PC-3 (cell line): ENCODE results near the gene GRIA1. TPM values are rescaled to one million over a fixed set of nuclear protein-coding genes. Genes with fewer than 3 reads are reported as not detected.

Experiments used
- ATAC-seq: fragments of 200-7000 bp; cut with Tn5 transposase; 2 replicates; pipeline ENCODE4 v1.9.1; 2020; ENCODE audit warnings: mild to moderate bottlenecking, moderate library complexity
- BruUV-seq: library from RNA; stranded (reverse); fragments of 400-500 nt; replicated peaks from 2 replicates; lab custom pipeline; 2021; lab: Mats Ljungman, UMichigan
- CTCF ChIA-PET: fragments of 300-600 bp; sonication (Branson Sonifier 250); formaldehyde crosslinking; loops from one replicate; lab custom pipeline; 2022; ENCODE audit warnings: antibody characterized with exemption; lab: Charles Lee
- POLR2A ChIA-PET: fragments of 300-600 bp; sonication (Branson Sonifier 250); formaldehyde crosslinking; loops from one replicate; lab custom pipeline; 2022; ENCODE audit warnings: antibody characterized with exemption; ENCODE audit not compliant: unreplicated experiment; lab: Charles Lee
- DNase-seq: peaks from one replicate; pipeline ENCODE4 v3.0.0-alpha.2; 2015
- H2AFZ ChIP-seq: fragments of 300-600 bp; sonication (generic); 2 replicates; pipeline ENCODE4 v1.6.0; 2016; ENCODE audit warnings: antibody characterized with exemption, low read length
- H3F3A ChIP-seq: fragments of 300-600 bp; sonication (generic); one replicate; pipeline ENCODE4 v1.6.0; 2017; ENCODE audit warnings: antibody characterized with exemption, low read length, control low read depth, mild to moderate bottlenecking; ENCODE audit not compliant: unreplicated experiment
- H3K27ac ChIP-seq: fragments of 300-600 bp; sonication (generic); 2 replicates; pipeline ENCODE4 v1.5.1; 2016; ENCODE audit warnings: mild to moderate bottlenecking, low read length
- H3K27me3 ChIP-seq: fragments of 300-600 bp; sonication (generic); 2 replicates; pipeline ENCODE4 v1.6.1; 2016; ENCODE audit warnings: low read length, mixed read lengths
- H3K36me3 ChIP-seq: fragments of 300-600 bp; sonication (generic); 2 replicates; pipeline ENCODE4 v1.6.1; 2016; ENCODE audit warnings: low read depth, mixed run types, low read length, mixed read lengths
- H3K4me1 ChIP-seq: fragments of 300-600 bp; sonication (generic); 2 replicates; pipeline ENCODE4 v1.5.1; 2016; ENCODE audit warnings: low read length; ENCODE audit not compliant: insufficient read depth
- H3K4me2 ChIP-seq: fragments of 300-600 bp; sonication (generic); 2 replicates; pipeline ENCODE4 v1.6.0; 2016; ENCODE audit warnings: low read length
- H3K4me3 ChIP-seq: fragments of 300-600 bp; sonication (generic); 2 replicates; pipeline ENCODE4 v1.5.1; 2016; ENCODE audit warnings: mild to moderate bottlenecking, low read length, mixed read lengths
- H3K79me2 ChIP-seq: fragments of 300-600 bp; sonication (generic); 2 replicates; pipeline ENCODE4 v1.6.1; 2017; ENCODE audit warnings: low read length, mixed read lengths
- H3K9ac ChIP-seq: fragments of 300-600 bp; sonication (generic); 2 replicates; pipeline ENCODE4 v1.6.0; 2016; ENCODE audit warnings: mild to moderate bottlenecking, low read length
- H3K9me2 ChIP-seq: fragments of 300-600 bp; sonication (generic); replicated peaks from 2 replicates; pipeline ENCODE4 v1.6.1; 2016; ENCODE audit warnings: mixed run types, low read length, mixed read lengths
- H3K9me3 ChIP-seq: fragments of 300-600 bp; sonication (generic); 2 replicates; pipeline ENCODE4 v1.6.1; 2016; ENCODE audit warnings: low read length, mixed read lengths
- H4K20me1 ChIP-seq: fragments of 300-600 bp; sonication (generic); 2 replicates; pipeline ENCODE4 v1.6.1; 2016; ENCODE audit warnings: low read length, mixed read lengths
- EZH2 ChIP-seq: fragments of 300-600 bp; sonication (generic); IDR thresholded peaks from one replicate; pipeline ENCODE4 v1.6.1; 2017; ENCODE audit warnings: antibody characterized with exemption, mild to moderate bottlenecking, low read length; ENCODE audit not compliant: unreplicated experiment
- EZH2phosphoT487 ChIP-seq: fragments of 300-600 bp; sonication (generic); IDR thresholded peaks from 2 replicates; pipeline ENCODE4 v1.6.1; 2018; ENCODE audit warnings: mild to moderate bottlenecking, antibody characterized with exemption, low read length, borderline replicate concordance
- intact Hi-C: fragments of 100-400 bp; cut with micrococcal nuclease; formaldehyde crosslinking; loops from 2 replicates; pipeline ENCODE4 v1.9.0; 2023
- total RNA-seq: library from RNA; depleted of rRNA; stranded (reverse); fragments of >200 nt; gene quantifications from 2 replicates; pipeline ENCODE4 v1.2.3, GENCODE V29; 2014
- TF ChIP-seq, protein P1 (sequence below): fragments of 300-600 bp; sonication (generic); conservative IDR thresholded peaks from 2 replicates; pipeline ENCODE4 v1.5.1; 2017; ENCODE audit warnings: antibody characterized with exemption, low read depth, mild to moderate bottlenecking, low read length

Gene GRIA1
- total RNA-seq, 1 experiment from 2014 or later: not detected

DNA sequence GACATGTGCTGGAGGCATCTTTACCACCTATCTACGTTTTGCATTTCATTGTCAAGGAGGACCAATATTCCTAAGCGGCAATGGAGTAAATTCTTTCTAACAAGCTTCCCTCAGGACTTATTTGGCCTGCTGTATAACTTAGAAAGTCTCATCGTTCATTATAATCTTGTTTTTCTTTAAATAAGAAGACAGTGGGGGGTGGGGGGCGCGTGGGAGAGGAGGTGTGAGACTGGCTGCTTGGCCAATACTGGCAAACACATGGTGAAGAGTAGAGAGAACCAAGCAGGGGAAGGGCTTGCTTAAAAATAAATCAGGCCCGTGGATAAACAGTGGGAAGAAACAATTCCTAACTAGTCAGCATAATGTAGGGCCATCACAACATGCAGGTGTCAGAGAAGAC, 217.2 kb downstream of the GRIA1 start:
- Histone ChIP-seq H4K20me1 (no peaks in the 10 kb centered on the region), H3F3A (no peaks in the 10 kb centered on the region), H3K9me3 (no peaks in the 10 kb centered on the region), H3K4me1 (no peaks in the 10 kb centered on the region), H3K27me3 (no peaks in the 10 kb centered on the region), H3K9me2 (no peaks in the 10 kb centered on the region), H3K4me3 (no peak overlapping the region), H3K9ac (no peak overlapping the region), H3K27ac (no peak overlapping the region), H3K36me3 (no peaks in the 10 kb centered on the region), H2AFZ (no peak overlapping the region), H3K79me2 (no peaks in the 10 kb centered on the region), H3K4me2 (no peak overlapping the region)
- intact Hi-C loops: no loop called here
- CTCF ChIA-PET: no interaction called here
- ATAC-seq: no peak
- TF ChIP-seq EZH2phosphoT487 (no peak), EZH2 (no peak)
- POLR2A ChIA-PET: no interaction called here
- DNase-seq: no peak
- no TSS peak for BruUV-seq

DNA sequence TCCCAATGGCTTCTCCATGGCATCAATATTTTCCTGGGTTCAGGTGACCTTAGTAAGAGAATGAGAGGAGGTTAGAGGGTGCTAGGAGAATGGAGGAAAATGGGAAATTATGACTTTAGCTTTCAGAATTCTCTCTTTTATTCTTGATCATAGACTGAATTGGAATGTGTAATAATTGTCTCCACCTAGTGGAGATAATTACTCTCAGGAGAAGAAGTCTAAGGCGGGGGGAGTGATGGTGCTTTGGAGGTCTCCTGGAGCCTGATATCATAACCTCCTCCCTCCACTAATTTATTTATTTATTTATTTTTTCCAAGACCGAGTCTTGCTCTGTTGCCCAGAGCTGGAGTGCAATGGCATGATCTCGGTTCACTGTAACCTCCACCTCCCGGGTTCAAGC, 221.3 kb downstream of the GRIA1 start:
- no peaks in the 10 kb centered on the region for H3K36me3 ChIP-seq
- no peak overlapping the region for H3K27ac ChIP-seq
- no peaks in the 10 kb centered on the region for H3K9me2 ChIP-seq
- no TSS peak for BruUV-seq
- 0 out of 2 replicates have a peak, but pooled peaks cover 3% of the 10 kb centered on the region for H3K27me3 ChIP-seq
- TF ChIP-seq EZH2: no peak
- no peak for TF ChIP-seq EZH2phosphoT487
- TF ChIP-seq, protein P1, sequence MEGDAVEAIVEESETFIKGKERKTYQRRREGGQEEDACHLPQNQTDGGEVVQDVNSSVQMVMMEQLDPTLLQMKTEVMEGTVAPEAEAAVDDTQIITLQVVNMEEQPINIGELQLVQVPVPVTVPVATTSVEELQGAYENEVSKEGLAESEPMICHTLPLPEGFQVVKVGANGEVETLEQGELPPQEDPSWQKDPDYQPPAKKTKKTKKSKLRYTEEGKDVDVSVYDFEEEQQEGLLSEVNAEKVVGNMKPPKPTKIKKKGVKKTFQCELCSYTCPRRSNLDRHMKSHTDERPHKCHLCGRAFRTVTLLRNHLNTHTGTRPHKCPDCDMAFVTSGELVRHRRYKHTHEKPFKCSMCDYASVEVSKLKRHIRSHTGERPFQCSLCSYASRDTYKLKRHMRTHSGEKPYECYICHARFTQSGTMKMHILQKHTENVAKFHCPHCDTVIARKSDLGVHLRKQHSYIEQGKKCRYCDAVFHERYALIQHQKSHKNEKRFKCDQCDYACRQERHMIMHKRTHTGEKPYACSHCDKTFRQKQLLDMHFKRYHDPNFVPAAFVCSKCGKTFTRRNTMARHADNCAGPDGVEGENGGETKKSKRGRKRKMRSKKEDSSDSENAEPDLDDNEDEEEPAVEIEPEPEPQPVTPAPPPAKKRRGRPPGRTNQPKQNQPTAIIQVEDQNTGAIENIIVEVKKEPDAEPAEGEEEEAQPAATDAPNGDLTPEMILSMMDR: 0 out of 2 replicates have a peak, but pooled peaks have one; percentile 20
- ChIA-PET CTCF (interaction anchor here (0.6 kb wide), 1 partner anchor 110 kb away, joined by 4 read pairs; no protein-coding TSS in a partner anchor), POLR2A (no interaction called here)
- no peak overlapping the region for H2AFZ ChIP-seq
- H3K4me3 ChIP-seq: no peak overlapping the region
- no peaks in the 10 kb centered on the region for H3K4me1 ChIP-seq
- no peak for DNase-seq
- H3K4me2 ChIP-seq: no peak overlapping the region
- H3F3A ChIP-seq: no peaks in the 10 kb centered on the region
- H3K9me3 ChIP-seq: no peaks in the 10 kb centered on the region
- H3K9ac ChIP-seq: no peak overlapping the region
- intact Hi-C loops: no loop called here
- ATAC-seq: no peak
- no peaks in the 10 kb centered on the region for H3K79me2 ChIP-seq
- no peaks in the 10 kb centered on the region for H4K20me1 ChIP-seq

DNA sequence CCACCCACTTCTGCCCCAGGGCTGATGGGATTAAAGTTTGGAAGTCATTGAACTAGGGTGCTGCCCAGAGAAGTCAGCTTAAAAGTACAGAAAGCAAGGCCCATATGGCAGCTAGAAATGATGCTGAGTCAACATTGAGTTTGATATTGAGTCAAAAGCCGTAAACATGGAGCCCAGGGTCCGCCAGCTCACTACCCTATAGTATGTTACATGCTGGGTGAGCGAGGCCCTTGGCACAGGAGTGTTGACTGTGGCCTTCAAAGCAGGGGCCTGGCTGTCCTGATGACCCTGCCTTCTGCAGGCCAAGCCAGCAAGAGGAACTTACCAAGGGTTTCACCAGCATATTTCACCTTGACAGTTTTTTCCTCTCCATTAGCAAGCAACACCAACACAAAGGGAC, 222.5 kb downstream of the GRIA1 start:
- H3K4me1 ChIP-seq: no peaks in the 10 kb centered on the region
- intact Hi-C loops: no loop called here
- ChIA-PET POLR2A (no interaction called here), CTCF (no interaction called here)
- H3K4me3 ChIP-seq: no peak overlapping the region
- H3F3A ChIP-seq: no peaks in the 10 kb centered on the region
- H2AFZ ChIP-seq: no peak overlapping the region
- no peak overlapping the region for H3K27ac ChIP-seq
- no peaks in the 10 kb centered on the region for H3K9me3 ChIP-seq
- BruUV-seq: no TSS peak
- 0 out of 2 replicates have a peak, but pooled peaks cover 3% of the 10 kb centered on the region for H3K27me3 ChIP-seq
- ATAC-seq (no peak), DNase-seq (no peak)
- no peaks in the 10 kb centered on the region for H3K79me2 ChIP-seq
- no peaks in the 10 kb centered on the region for H4K20me1 ChIP-seq
- no peaks in the 10 kb centered on the region for H3K36me3 ChIP-seq
- no peak overlapping the region for H3K9ac ChIP-seq
- no peak overlapping the region for H3K4me2 ChIP-seq
- TF ChIP-seq EZH2 (no peak), EZH2phosphoT487 (no peak)
- TF ChIP-seq, protein P1: no peak
- no peaks in the 10 kb centered on the region for H3K9me2 ChIP-seq
